ENCODE results near the gene TAF3.
"Not testable (repeated sequence)": the region's sequence is repeated elsewhere in the genome, so short reads cannot be mapped to it uniquely, and the experiment has no call there.

TAF3 gene

GRCh38 chr10:7811000-7811399 is 7.3 kb upstream of the TAF3 start:
- ATAC-seq (no peak), DNase-seq (no peak)

- not testable (repeated sequence) for ATAC-seq, DNase-seq
These were observed 6.6 kb upstream of the TAF3 start for GRCh38 chr10:7811743-7812142.

GRCh38 chr10:7813481-7813880 is 4.8 kb upstream of the TAF3 start:
- no peak for DNase-seq
- no peak for ATAC-seq

- ATAC-seq: no peak
- DNase-seq: no peak
These were observed 729 bp upstream of the TAF3 start for GRCh38 chr10:7817576-7817975.

DNA sequence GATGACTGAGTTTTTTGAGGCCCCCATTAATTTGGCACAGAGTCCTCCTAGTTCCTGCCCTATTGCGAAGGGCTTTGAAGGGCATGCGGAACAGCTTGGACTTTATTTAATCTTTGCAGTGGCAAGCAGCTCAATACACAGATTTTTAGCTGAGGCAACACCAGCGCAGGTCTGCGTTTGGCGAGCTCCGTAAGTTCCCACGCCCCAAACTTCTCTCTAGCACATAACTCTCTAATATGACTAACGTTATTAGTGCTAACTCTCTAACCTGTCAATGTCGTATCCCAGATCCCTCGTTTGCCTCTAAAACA is 366 bp upstream of the TAF3 start:
- ATAC-seq (no peak), DNase-seq (no peak)

- DNase-seq (peak; percentile 39), ATAC-seq (peak; percentile 53)
These were observed 786 bp downstream of the TAF3 start for GRCh38 chr10:7819121-7819460.

GRCh38 chr10:7824251-7824650 is 5.9 kb downstream of the TAF3 start:
- ATAC-seq (no peak), DNase-seq (no peak)

GRCh38 chr10:7826971-7827370 is 8.7 kb downstream of the TAF3 start:
- DNase-seq: no peak

GRCh38 chr10:7829289-7829834 is 11.1 kb downstream of the TAF3 start:
- DNase-seq (no peak), ATAC-seq (no peak)

More at GRCh38 chr10:7826971-7827370, 8.7 kb downstream of the TAF3 start:
- ATAC-seq: peak; percentile 49

- no peak for ATAC-seq
- DNase-seq: no peak
These were observed 13.8 kb downstream of the TAF3 start for GRCh38 chr10:7832060-7832459.

DNA sequence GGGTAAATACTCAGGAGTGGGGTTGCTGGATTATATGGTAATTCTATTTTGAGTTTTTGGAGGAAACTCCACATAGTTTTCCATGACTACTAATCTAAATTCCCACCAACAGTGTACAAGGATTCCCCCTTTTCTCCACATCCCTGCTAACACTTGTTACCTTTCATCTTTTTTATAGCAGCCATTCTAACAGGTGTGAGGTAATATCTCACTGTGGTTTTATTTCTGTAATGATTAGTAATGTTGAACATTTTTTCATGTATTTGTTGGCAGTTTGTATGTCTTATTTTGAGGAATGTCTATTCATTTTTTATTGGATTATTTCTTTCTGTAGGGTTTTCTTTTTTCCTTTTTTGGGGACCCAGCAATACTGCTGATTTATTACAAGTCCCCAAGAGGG is 14.9 kb downstream of the TAF3 start:
- no peak for DNase-seq

GRCh38 chr10:7834262-7834661 is 16.0 kb downstream of the TAF3 start:
- ATAC-seq (no peak), DNase-seq (no peak)

More for the DNA sequence above, 14.9 kb downstream of the TAF3 start:
- no peak for ATAC-seq

- DNase-seq (no peak), ATAC-seq (no peak)
These were observed 18.3 kb downstream of the TAF3 start for GRCh38 chr10:7836571-7836970.

- ATAC-seq (no peak), DNase-seq (no peak)
These were observed 28.3 kb downstream of the TAF3 start for GRCh38 chr10:7846591-7846990.

GRCh38 chr10:7853226-7853842 is 35.0 kb downstream of the TAF3 start:
- DNase-seq: no peak
- ATAC-seq: no peak

GRCh38 chr10:7853890-7854289 is 35.6 kb downstream of the TAF3 start:
- ATAC-seq (no peak), DNase-seq (no peak)

GRCh38 chr10:7855205-7855604 is 36.9 kb downstream of the TAF3 start:
- DNase-seq (no peak), ATAC-seq (no peak)

GRCh38 chr10:7856678-7857077 is 38.4 kb downstream of the TAF3 start:
- ATAC-seq (no peak), DNase-seq (no peak)

DNA sequence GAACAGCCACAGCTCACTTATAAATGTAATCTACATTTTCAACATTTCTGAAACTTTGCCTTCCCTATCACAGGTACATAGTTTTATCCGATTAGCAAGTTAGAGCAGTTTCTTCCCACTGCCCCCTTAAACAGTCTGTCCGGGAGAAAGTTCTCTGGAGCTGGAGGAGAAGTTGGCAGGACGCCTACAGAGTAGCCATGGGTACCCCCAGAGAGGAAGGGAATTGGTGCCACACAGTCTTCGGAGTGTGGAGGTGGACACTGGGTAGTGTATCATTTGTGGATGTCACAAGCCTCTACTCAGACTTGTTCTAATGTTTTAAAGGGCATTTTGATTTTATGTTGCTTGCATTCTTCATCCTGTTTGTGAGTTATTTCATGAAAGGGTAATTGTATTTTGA is 39.0 kb downstream of the TAF3 start:
- ATAC-seq: no peak

DNA sequence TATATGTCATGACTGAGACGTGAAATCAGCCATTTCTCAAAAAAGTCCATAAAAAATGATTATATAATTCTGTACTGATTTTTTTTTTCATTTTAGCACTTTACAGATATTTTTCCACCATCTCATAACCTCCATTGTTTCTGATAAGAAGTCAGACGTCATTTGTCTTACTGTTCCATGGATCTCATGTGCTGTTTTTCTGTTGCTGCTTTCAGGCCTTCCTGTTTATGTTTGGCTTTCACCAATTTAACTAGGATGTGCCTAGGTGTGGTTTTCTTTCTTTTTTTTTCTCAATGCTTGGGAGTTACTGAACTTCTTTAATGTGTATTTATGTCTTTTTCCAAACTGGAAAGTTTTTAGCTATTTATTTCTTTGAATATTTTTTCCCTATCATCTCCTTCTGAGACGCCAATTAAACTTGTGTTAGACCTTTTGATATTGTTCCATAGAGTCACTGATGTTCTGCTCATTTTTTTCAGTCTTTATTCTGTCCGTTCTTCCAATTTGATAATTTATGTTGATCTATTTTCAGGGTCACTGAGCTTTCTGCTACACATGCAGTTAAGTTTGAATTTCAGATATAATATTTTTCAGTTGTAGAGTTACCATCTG is 43.3 kb downstream of the TAF3 start:
- ATAC-seq (no peak), DNase-seq (no peak)

More for the DNA sequence above, 39.0 kb downstream of the TAF3 start:
- no peak for DNase-seq

DNA sequence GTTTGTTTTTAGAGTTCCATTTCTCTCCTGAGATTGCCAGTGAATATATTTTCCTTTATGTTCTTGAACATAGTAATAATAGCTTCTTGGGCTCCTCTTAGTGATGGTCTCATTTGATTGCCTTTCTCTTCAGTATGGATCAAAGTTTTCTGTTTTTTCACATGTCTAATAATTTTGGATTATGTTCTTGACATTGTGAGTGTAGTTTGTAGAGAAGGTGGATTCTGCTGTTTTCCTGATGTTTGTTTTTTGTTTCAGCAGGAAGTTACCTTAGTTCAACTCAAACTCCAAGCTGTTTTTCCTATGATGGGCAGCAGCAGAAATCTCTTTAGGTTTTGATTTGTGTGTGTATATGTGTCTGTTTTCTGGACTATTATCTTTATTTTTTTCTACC is 43.8 kb downstream of the TAF3 start:
- ATAC-seq (no peak), DNase-seq (no peak)

DNA sequence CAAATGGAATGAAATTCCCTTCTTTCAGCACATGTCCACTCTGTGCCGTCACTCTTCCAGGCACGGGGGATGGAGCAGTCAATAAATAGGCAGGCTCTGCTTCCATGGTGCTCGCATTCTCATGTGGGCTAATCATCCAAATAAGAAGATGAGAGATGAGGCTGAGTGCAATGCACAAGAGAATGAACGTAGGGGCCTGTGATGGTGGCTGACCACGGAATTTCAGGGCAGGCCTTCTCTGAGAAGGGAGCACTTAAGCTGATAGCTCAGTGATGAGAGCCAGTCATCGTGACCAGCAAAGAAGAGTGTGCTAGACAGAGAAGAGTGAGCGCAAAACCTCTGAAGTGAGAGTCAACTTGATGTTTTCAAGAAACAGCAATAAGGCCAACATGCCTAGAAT is 47.9 kb downstream of the TAF3 start:
- no peak for DNase-seq
- no peak for ATAC-seq

GRCh38 chr10:7872041-7872442 is 53.7 kb downstream of the TAF3 start:
- no peak for ATAC-seq
- DNase-seq: no peak

- ATAC-seq (no peak), DNase-seq (no peak)
These were observed 56.6 kb downstream of the TAF3 start for GRCh38 chr10:7874864-7875263.
